GM10266 (cell line): ENCODE results near the gene KXD1.

Source experiments
- DNase-seq: peaks from one replicate; pipeline ENCODE4 v3.0.0; 2012; ENCODE audit errors: extremely low spot score
- CTCF ChIP-seq: IDR thresholded peaks from 2 replicates; pipeline ENCODE4 v1.5.1; 2012; ENCODE audit warnings: mild to moderate bottlenecking, low read depth; ENCODE audit not compliant: control insufficient read depth, insufficient read depth; ENCODE audit errors: missing control alignments

Gene KXD1

GRCh38 chr19:18568367-18568766, 10.7 kb downstream of the KXD1 start:
- no peak for TF ChIP-seq CTCF
- DNase-seq, result no peak

- DNase-seq, result peak; percentile 94
- TF ChIP-seq CTCF, result no peak
Measured at GRCh38 chr19:18571564-18572344, 14.1 kb downstream of the KXD1 start, which contains the start of gene UBA52. Gene UBA52, plus strand, starts transcription at chr19:18571857. Its CDS starts 1,444 bp downstream, at chr19:18573301.

DNA sequence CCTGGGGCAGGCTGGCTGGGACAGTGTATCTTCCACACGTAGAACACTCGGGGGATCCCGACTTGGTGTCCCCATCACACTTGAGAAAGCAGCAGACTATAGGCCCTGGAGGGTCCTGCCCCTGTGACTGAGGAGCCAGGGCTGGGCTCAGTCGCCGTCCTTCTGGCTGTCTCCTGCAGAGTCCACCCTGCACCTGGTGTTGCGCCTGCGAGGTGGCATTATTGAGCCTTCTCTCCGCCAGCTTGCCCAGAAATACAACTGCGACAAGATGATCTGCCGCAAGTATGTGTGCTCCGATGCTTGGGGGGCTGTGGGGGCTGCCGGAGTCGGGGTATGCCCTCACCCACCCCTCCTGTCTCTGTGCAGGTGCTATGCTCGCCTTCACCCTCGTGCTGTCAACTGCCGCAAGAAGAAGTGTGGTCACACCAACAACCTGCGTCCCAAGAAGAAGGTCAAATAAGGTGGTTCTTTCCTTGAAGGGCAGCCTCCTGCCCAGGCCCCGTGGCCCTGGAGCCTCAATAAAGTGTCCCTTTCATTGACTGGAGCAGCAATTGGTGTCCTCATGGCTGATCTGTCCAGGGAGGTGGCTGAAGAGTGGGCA, 17.1 kb downstream of the KXD1 start:
- no peak for TF ChIP-seq CTCF
- DNase-seq, result no peak

DNA sequence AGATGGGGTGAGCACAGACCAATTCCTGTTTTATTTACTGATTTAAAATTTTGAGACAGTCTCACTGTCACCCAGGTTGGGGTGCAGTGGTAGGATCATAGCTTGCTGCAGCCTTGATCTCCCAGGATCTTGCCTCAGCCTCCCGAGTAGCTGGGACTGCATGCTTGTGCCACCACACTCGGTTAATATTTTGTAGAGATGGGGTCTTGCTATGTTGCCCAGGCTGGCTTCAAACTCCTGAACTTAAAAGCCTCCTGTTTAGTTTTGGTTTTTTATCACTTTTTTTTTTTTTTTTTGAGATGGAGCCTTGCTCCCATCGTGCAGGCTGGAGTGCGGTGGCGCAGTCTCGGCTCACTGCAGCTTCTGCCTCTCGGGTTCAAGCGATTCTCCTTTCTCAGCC, 18.7 kb downstream of the KXD1 start:
- TF ChIP-seq CTCF, result no peak
- DNase-seq, result no peak

DNA sequence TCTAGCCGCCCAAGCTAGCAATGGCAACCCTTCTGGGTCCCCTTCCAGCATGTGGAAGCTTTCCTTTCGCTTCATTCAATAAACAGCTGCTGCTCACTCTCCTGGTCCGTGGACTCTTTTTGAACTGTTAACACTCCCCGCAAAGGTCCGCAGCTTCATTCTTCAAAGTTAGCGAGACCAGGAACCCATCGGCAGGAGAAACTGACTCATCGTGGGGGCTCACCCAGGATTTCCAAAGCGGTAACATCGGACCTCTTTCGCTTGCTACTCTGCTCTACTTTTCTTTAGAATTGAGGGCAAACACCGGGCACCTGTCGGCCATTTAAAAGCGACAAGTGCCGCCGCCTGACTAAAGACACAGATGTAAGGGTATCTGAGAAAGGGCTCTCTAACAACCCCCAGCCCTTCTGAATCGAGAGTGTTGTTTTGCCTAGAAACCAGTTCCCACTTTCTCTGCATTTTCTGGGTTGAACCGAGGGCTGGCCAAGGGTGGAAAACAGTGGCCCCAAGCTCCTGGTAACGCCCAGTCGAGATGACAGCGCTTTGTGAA, 19.8 kb downstream of the KXD1 start:
- no peak for DNase-seq
- TF ChIP-seq CTCF, result no peak

GRCh38 chr19:18580311-18580710, 22.6 kb downstream of the KXD1 start:
- TF ChIP-seq CTCF, result no peak
- DNase-seq, result no peak

DNA sequence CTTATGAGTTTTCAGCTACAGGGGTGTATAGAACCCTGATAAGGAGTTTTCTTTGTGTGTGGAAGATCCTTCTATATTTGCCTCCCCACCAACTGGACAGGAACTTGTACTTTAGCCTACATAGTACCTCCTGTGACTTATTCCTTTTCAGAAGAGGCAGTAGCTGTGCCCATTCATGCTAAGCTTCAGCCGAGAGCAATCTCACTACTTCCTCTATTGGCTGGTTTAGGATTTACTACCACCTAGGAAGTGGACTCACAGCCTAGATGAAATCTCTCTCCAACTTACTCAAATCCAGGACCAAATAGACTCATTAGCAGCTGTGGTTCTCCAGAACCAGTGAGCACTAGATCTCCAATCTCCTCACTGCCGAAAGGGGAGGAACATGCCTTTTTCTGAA, 28.6 kb downstream of the KXD1 start:
- DNase-seq, result no peak
- TF ChIP-seq CTCF, result no peak
